K562 (cell line): Measurements from ENCODE around the gene PTPN13. TPM values are rescaled to one million over a fixed set of nuclear protein-coding genes. Genes with fewer than 3 reads are reported as not detected.

Source experiments
- ATAC-seq: fragments of 200-7000 bp; cut with Tn5 transposase; 3 replicates; pipeline ENCODE4 v1.9.1; 2020; ENCODE audit warnings: moderate library complexity
- BruUV-seq: library from RNA; stranded (reverse); fragments of 400-500 nt; replicated peaks from 2 replicates; lab custom pipeline; 2021; lab: Mats Ljungman, UMichigan
- CTCF ChIA-PET: fragments of 300-600 bp; formaldehyde crosslinking; extraction: SDS; loops from one replicate; lab custom pipeline; 2021; ENCODE audit warnings: low intra/inter-chr PET ratio; lab: Yijun Ruan, JAX
- POLR2A ChIA-PET: fragments of 300-600, 350-650 bp; sonication (Branson Sonifier 250); formaldehyde crosslinking; extraction: SDS; loops from one replicate; lab custom pipeline; 2021; ENCODE audit warnings: antibody characterized with exemption, inconsistent platforms; lab: Yijun Ruan, JAX
- DNase-seq, 4 experiments: peaks; one replicate each; pipeline versions ENCODE4 v3.0.0 to v3.0.0-alpha.2; 2011 to 2018; ENCODE audit warnings: low spot score in 3 of 4, mixed read lengths in 3 of 4; ENCODE audit errors: extremely low read depth in 1 of 4
- FAIRE-seq: peaks from 2 replicates; lab custom pipeline; 2011; peaks lifted over from hg19 to GRCh38; lab: Jason Lieb, UNC
- H2AFZ ChIP-seq: 2 replicates; pipeline ENCODE4 v1.6.0; 2011; ENCODE audit warnings: low read depth, low read length, control low read depth, inconsistent platforms
- H3K27ac ChIP-seq: fragments of 200-600 bp; 3 replicates; pipeline ENCODE4 v1.8.0; 2011; ENCODE audit warnings: low read depth, mild to moderate bottlenecking, control low read depth, inconsistent platforms, low read length, moderate library complexity, mixed read lengths; ENCODE audit errors: extremely low read depth
- H3K27me3 ChIP-seq, 2 experiments: fragments of 300-600 bp in 1 of 2; 2 replicates in 1 of 2; 3 replicates in 1 of 2; pipeline versions ENCODE4 v1.6.0 to v1.8.0; 2011; ENCODE audit warnings: inconsistent platforms in 2 of 2, low read length in 2 of 2, mild to moderate bottlenecking in 1 of 2, mixed read lengths in 1 of 2, moderate library complexity in 1 of 2; ENCODE audit not compliant: control insufficient read depth in 2 of 2, insufficient read depth in 2 of 2
- H3K36me3 ChIP-seq: fragments of 300-600 bp; 3 replicates; pipeline ENCODE4 v1.8.0; 2011; ENCODE audit warnings: mild to moderate bottlenecking, low read length, inconsistent platforms; ENCODE audit not compliant: control insufficient read depth, insufficient read depth
- H3K4me1 ChIP-seq, 2 experiments: fragments of 200-600 bp in 1 of 2; replicated peaks in 1 of 2; 2 replicates in 1 of 2; 3 replicates in 1 of 2; pipeline versions ENCODE4 v1.5.1 to v1.8.0; 2011; ENCODE audit warnings: inconsistent platforms in 2 of 2, low read length in 2 of 2, mild to moderate bottlenecking in 1 of 2, mixed read lengths in 1 of 2, moderate library complexity in 1 of 2; ENCODE audit not compliant: control insufficient read depth in 2 of 2, insufficient read depth in 2 of 2
- H3K4me2 ChIP-seq: 2 replicates; pipeline ENCODE4 v1.6.1; 2011; ENCODE audit warnings: low read length, control low read depth, inconsistent platforms, mixed read lengths; ENCODE audit not compliant: insufficient read depth
- H3K4me3 ChIP-seq: fragments of 200-600 bp; sonication (generic), shearing (Covaris generic); 2 replicates; pipeline ENCODE4 v1.5.1; 2016; ENCODE audit warnings: control low read depth, inconsistent platforms
- H3K79me2 ChIP-seq: fragments of 200-600 bp; 3 replicates; pipeline ENCODE4 v1.8.0; 2011; ENCODE audit warnings: low read length, inconsistent platforms; ENCODE audit not compliant: control insufficient read depth, insufficient read depth
- H3K9ac ChIP-seq, 2 experiments: 2 replicates each; pipeline versions ENCODE4 v1.6.0 to v1.6.1; 2011; ENCODE audit warnings: low read depth in 2 of 2, low read length in 2 of 2, control low read depth in 1 of 2, inconsistent platforms in 1 of 2, mild to moderate bottlenecking in 1 of 2, mixed read lengths in 1 of 2; ENCODE audit not compliant: insufficient read depth in 1 of 2
- H3K9me1 ChIP-seq: one replicate; pipeline ENCODE4 v1.6.0; 2011; ENCODE audit warnings: inconsistent platforms, mild to moderate bottlenecking, low read length, moderate library complexity; ENCODE audit not compliant: control insufficient read depth, insufficient read depth
- H3K9me3 ChIP-seq: replicated peaks from 2 replicates; pipeline ENCODE4 v1.5.1; 2011; ENCODE audit warnings: low read depth, low read length, inconsistent platforms; ENCODE audit not compliant: control insufficient read depth, insufficient read depth
- H4K20me1 ChIP-seq: replicated peaks from 2 replicates; pipeline ENCODE4 v1.6.1; 2011; ENCODE audit warnings: low read length, inconsistent platforms, mixed read lengths; ENCODE audit not compliant: control insufficient read depth, insufficient read depth
- ATF7 ChIP-seq: fragments of 450-650 bp; IDR thresholded peaks from 2 replicates; pipeline ENCODE4 v1.7.1; 2014; ENCODE audit warnings: mild to moderate bottlenecking, moderate library complexity
- CSDE1 ChIP-seq, 2 experiments: fragments of 450-650 bp; IDR thresholded peaks; 2 replicates each; pipeline ENCODE4 v1.6.1; 2016; ENCODE audit warnings: mild to moderate bottlenecking in 1 of 2
- EHMT2 ChIP-seq: fragments of 450-650 bp; IDR thresholded peaks from 2 replicates; pipeline ENCODE4 v1.6.1; 2018; ENCODE audit warnings: antibody characterized with exemption
- ELF4 ChIP-seq: fragments of 450-650 bp; formaldehyde crosslinking; IDR thresholded peaks from 2 replicates; pipeline ENCODE4 v1.4.0; 2022; ENCODE audit warnings: missing genetic modification characterization
- GATAD2A ChIP-seq: fragments of 450-650 bp; IDR thresholded peaks from 2 replicates; pipeline ENCODE4 v1.6.1; 2017
- GTF2F1 ChIP-seq: IDR thresholded peaks from 2 replicates; pipeline ENCODE4 v1.6.1; 2011; ENCODE audit warnings: low read depth, low read length, improper control_type of control experiment
- KDM2B ChIP-seq: fragments of 250-450 bp; sonication (Bioruptor Pico); IDR thresholded peaks from 2 replicates; pipeline ENCODE4 v1.8.0; 2021; ENCODE audit warnings: mild to moderate bottlenecking, moderate library complexity
- MEIS2 ChIP-seq: fragments of 450-650 bp; IDR thresholded peaks from 2 replicates; pipeline ENCODE4 v1.6.1; 2014; ENCODE audit warnings: mild to moderate bottlenecking; ENCODE audit not compliant: partially characterized antibody
- MTA1 ChIP-seq: fragments of 450-650 bp; IDR thresholded peaks from 2 replicates; pipeline ENCODE4 v1.6.1; 2017; ENCODE audit warnings: borderline replicate concordance
- NUFIP1 ChIP-seq: fragments of 450-650 bp; IDR thresholded peaks from 2 replicates; pipeline ENCODE4 v1.6.1; 2018; ENCODE audit not compliant: partially characterized antibody
- RBBP5 ChIP-seq: fragments of 200-600 bp; sonication (generic); IDR thresholded peaks from 2 replicates; pipeline ENCODE4 v1.6.1; 2012; ENCODE audit warnings: borderline replicate concordance, mild to moderate bottlenecking, low read length, control low read depth, inconsistent platforms; ENCODE audit not compliant: insufficient read depth, poor library complexity, severe bottlenecking
- SMARCE1 ChIP-seq: fragments of 450-650 bp; IDR thresholded peaks from 2 replicates; pipeline ENCODE4 v1.7.1; 2016; ENCODE audit warnings: mild to moderate bottlenecking
- TOE1 ChIP-seq, 2 experiments: fragments of 450-650 bp in 1 of 2; sonication (generic) in 1 of 2; formaldehyde crosslinking in 1 of 2; IDR thresholded peaks; 2 replicates each; pipeline versions ENCODE4 v1.7.1 to v1.8.0; 2016 to 2022; ENCODE audit warnings: borderline replicate concordance in 2 of 2, mild to moderate bottlenecking in 2 of 2, antibody characterized with exemption in 1 of 2, inconsistent platforms in 1 of 2, low read depth in 1 of 2, missing genetic modification reagents in 1 of 2, moderate library complexity in 1 of 2
- ZFP36 ChIP-seq: fragments of 150-350 bp; IDR thresholded peaks from 2 replicates; pipeline ENCODE4 v1.6.1; 2018; ENCODE audit warnings: low read length, low read depth; ENCODE audit not compliant: partially characterized antibody
- ZNF197 ChIP-seq: fragments of 200-800 bp; sonication (Bioruptor generic); IDR thresholded peaks from 2 replicates; pipeline ENCODE4 v1.6.1; 2016; ENCODE audit warnings: low read depth, missing genetic modification characterization, missing compliant biosample characterization
- ZNF274 ChIP-seq: IDR thresholded peaks from 2 replicates; pipeline ENCODE4 v1.6.1; 2011; ENCODE audit warnings: low read depth, mild to moderate bottlenecking, low read length, moderate library complexity, borderline replicate concordance
- in situ Hi-C: fragments of 300-500 bp; cut with MboI; formaldehyde crosslinking; loops from 4 replicates; pipeline ENCODE4 v1.15.0; 2018; ENCODE audit warnings: inconsistent platforms, mixed read lengths
- intact Hi-C: fragments of 100-400 bp; cut with micrococcal nuclease; formaldehyde crosslinking; loops from 2 replicates; pipeline ENCODE4 v1.14.2; 2022
- polyA plus RNA-seq, 8 experiments: library from polyadenylated mRNA; depleted of rRNA in 4 of 8; stranded (reverse) in 5 of 8; unstranded in 3 of 8; fragments of >200 nt; fragmentation: Nextera tagmentation in 2 of 8; fragmentation: Illumina TruSeq in 1 of 8; extraction: Ambion mirVana in 2 of 8; extraction: Trizol in 1 of 8; gene quantifications; 2 replicates each; pipeline versions ENCODE4 v1.2.1 to v1.2.3, GENCODE V29; 2011 to 2014; ENCODE audit warnings: inconsistent platforms in 1 of 8, missing spikeins in 1 of 8
- total RNA-seq, 7 experiments: library from RNA; depleted of rRNA in 6 of 7; stranded (reverse); fragments of >200 nt in 6 of 7; fragmentation: Illumina TruSeq in 2 of 7; extraction: Trizol in 2 of 7; gene quantifications; 2 replicates each; pipeline versions ENCODE4 v1.2.1 to v1.2.3, GENCODE V29; 2011 to 2021; ENCODE audit warnings: low replicate concordance in 1 of 7
- TF ChIP-seq, protein P1 (sequence below): fragments of 200-800 bp; sonication (Bioruptor generic); IDR thresholded peaks from 2 replicates; pipeline ENCODE4 v1.6.1; 2017; ENCODE audit warnings: missing genetic modification characterization, missing compliant biosample characterization
- TF ChIP-seq, protein P2 (sequence below): sonication (generic); IDR thresholded peaks from 2 replicates; pipeline ENCODE4 v1.6.1; 2016

Gene PTPN13
- total and polyA plus RNA-seq, 9 of the 15 experiments (the other 6 are each of a cell fraction or from before 2014, with no cell fraction given), result 0.33 TPM; not detected in 8

- ChIA-PET POLR2A (no interaction called here), CTCF (no interaction called here)
- Histone ChIP-seq H3K9me1 (no peaks in the 10 kb centered on the region), H3K27me3 (no peaks in the 10 kb centered on the region), H3K4me2 (no peak overlapping the region), H3K4me3 (no peak overlapping the region), H3K36me3 (no peaks in the 10 kb centered on the region), H3K9ac (no peak overlapping the region), H3K4me1 (no peaks in the 10 kb centered on the region), H2AFZ (no peak overlapping the region), H3K79me2 (no peaks in the 10 kb centered on the region), H3K27ac (no peak overlapping the region), H3K9me3 (no peaks in the 10 kb centered on the region), H4K20me1 (no peaks in the 10 kb centered on the region)
- FAIRE-seq, result no peak
- no TSS peak for BruUV-seq
- intact Hi-C loops, result no loop called here
- no peak for DNase-seq
- in situ Hi-C loops, result no loop called here
- ATAC-seq, result no peak
- no peak for TF ChIP-seq TOE1 (IDR thresholded peaks at IDR 0.05; ENCODE audit: borderline replicate concordance)
- TF ChIP-seq TOE1 (CRISPR knock-in tag; IDR thresholded peaks at IDR 0.05; ENCODE audit: borderline replicate concordance, low read depth), result no peak
- no peak for TF ChIP-seq KDM2B (CRISPR knock-in tag)
- no peak for TF ChIP-seq EHMT2
- no peak for TF ChIP-seq ZFP36
- no peak for TF ChIP-seq NUFIP1
- TF ChIP-seq, protein P1, sequence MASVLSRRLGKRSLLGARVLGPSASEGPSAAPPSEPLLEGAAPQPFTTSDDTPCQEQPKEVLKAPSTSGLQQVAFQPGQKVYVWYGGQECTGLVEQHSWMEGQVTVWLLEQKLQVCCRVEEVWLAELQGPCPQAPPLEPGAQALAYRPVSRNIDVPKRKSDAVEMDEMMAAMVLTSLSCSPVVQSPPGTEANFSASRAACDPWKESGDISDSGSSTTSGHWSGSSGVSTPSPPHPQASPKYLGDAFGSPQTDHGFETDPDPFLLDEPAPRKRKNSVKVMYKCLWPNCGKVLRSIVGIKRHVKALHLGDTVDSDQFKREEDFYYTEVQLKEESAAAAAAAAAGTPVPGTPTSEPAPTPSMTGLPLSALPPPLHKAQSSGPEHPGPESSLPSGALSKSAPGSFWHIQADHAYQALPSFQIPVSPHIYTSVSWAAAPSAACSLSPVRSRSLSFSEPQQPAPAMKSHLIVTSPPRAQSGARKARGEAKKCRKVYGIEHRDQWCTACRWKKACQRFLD (CRISPR knock-in tag), result no peak
- TF ChIP-seq, protein P2, sequence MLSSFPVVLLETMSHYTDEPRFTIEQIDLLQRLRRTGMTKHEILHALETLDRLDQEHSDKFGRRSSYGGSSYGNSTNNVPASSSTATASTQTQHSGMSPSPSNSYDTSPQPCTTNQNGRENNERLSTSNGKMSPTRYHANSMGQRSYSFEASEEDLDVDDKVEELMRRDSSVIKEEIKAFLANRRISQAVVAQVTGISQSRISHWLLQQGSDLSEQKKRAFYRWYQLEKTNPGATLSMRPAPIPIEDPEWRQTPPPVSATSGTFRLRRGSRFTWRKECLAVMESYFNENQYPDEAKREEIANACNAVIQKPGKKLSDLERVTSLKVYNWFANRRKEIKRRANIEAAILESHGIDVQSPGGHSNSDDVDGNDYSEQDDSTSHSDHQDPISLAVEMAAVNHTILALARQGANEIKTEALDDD, result no peak
- no peak for TF ChIP-seq ATF7
- no peak for TF ChIP-seq MTA1
- no peak for TF ChIP-seq ZNF274
- TF ChIP-seq RBBP5, result no peak
- no peak for TF ChIP-seq SMARCE1
- no peak for TF ChIP-seq MEIS2
- no peak for TF ChIP-seq ELF4 (CRISPR knock-in tag)
- no peak for TF ChIP-seq GATAD2A
- TF ChIP-seq ZNF197 (CRISPR knock-in tag), result no peak
- no peak for TF ChIP-seq CSDE1 (IDR thresholded peaks at IDR 0.05)
- no peak for TF ChIP-seq GTF2F1
These were observed 66.9 kb downstream of the PTPN13 start for GRCh38 chr4:86661006-86661405.
